GM23338 (cell line): ENCODE data around the gene CABLES2. TPM values are rescaled to one million over a fixed set of nuclear protein-coding genes. Genes with fewer than 3 reads are reported as not detected.

Experiments used
- ATAC-seq: fragments of 200-7000 bp; cut with Tn5 transposase; 3 replicates; pipeline ENCODE4 v1.9.1; 2020
- DNase-seq: peaks from one replicate; pipeline ENCODE4 v3.0.0-alpha.2; 2015; ENCODE audit warnings: low spot score
- H2AFZ ChIP-seq: fragments of 200-600 bp; sonication (generic); 2 replicates; pipeline ENCODE4 v1.8.0; 2016; ENCODE audit warnings: antibody characterized with exemption, mild to moderate bottlenecking, moderate library complexity
- H3F3A ChIP-seq: fragments of 200-600 bp; sonication (generic); replicated peaks from 2 replicates; pipeline ENCODE4 v1.8.0; 2017; ENCODE audit warnings: antibody characterized with exemption, mixed run types, low read depth
- H3K27ac ChIP-seq: fragments of 200-600 bp; sonication (generic); 2 replicates; pipeline ENCODE4 v1.6.1; 2016; ENCODE audit warnings: low read depth
- H3K27me3 ChIP-seq: fragments of 200-600 bp; sonication (generic); 2 replicates; pipeline ENCODE4 v1.8.0; 2016; ENCODE audit warnings: mild to moderate bottlenecking, mixed run types, moderate library complexity; ENCODE audit not compliant: insufficient read depth
- H3K36me3 ChIP-seq: fragments of 200-600 bp; sonication (generic); 2 replicates; pipeline ENCODE4 v1.8.0; 2016; ENCODE audit warnings: mild to moderate bottlenecking; ENCODE audit not compliant: insufficient read depth
- H3K4me1 ChIP-seq: fragments of 200-600 bp; sonication (generic); 2 replicates; pipeline ENCODE4 v1.8.0; 2016; ENCODE audit warnings: mild to moderate bottlenecking, moderate library complexity; ENCODE audit not compliant: insufficient read depth
- H3K4me2 ChIP-seq: fragments of 200-600 bp; sonication (generic); 2 replicates; pipeline ENCODE4 v1.7.1; 2017; ENCODE audit warnings: mixed run types
- H3K4me3 ChIP-seq: fragments of 200-600 bp; sonication (generic); 2 replicates; pipeline ENCODE4 v1.6.1; 2016; ENCODE audit warnings: mixed run types
- H3K79me2 ChIP-seq: fragments of 200-600 bp; sonication (generic); replicated peaks from 2 replicates; pipeline ENCODE4 v1.8.0; 2017; ENCODE audit warnings: mild to moderate bottlenecking; ENCODE audit not compliant: insufficient read depth
- H3K9me2 ChIP-seq: fragments of 200-600 bp; sonication (generic); 2 replicates; pipeline ENCODE4 v1.8.0; 2017; ENCODE audit not compliant: insufficient read depth
- H4K20me1 ChIP-seq: fragments of 200-600 bp; sonication (generic); replicated peaks from 2 replicates; pipeline ENCODE4 v1.8.0; 2017; ENCODE audit warnings: mild to moderate bottlenecking; ENCODE audit not compliant: insufficient read depth
- H3K27ac Mint-ChIP-seq: 2 replicates; pipeline ENCODE4 v1.8.0; 2020; ENCODE audit warnings: inconsistent platforms, mild to moderate bottlenecking, moderate library complexity, mixed read lengths
- H3K27me3 Mint-ChIP-seq: 3 replicates; pipeline ENCODE4 v1.8.0; 2022; ENCODE audit warnings: low read depth, mild to moderate bottlenecking, moderate library complexity, mixed read lengths, inconsistent platforms; ENCODE audit not compliant: insufficient read depth, poor library complexity
- H3K36me3 Mint-ChIP-seq: 3 replicates; pipeline ENCODE4 v1.8.0; 2021; ENCODE audit warnings: low read depth, mild to moderate bottlenecking, inconsistent platforms, moderate library complexity, mixed read lengths
- H3K4me1 Mint-ChIP-seq: 3 replicates; pipeline ENCODE4 v1.8.0; 2020; ENCODE audit warnings: mild to moderate bottlenecking, inconsistent platforms, mixed read lengths
- H3K4me3 Mint-ChIP-seq: 3 replicates; pipeline ENCODE4 v1.8.0; 2021; ENCODE audit warnings: moderate library complexity, mild to moderate bottlenecking, inconsistent platforms, mixed read lengths
- H3K9me3 Mint-ChIP-seq: 3 replicates; pipeline ENCODE4 v1.8.0; 2020; ENCODE audit warnings: moderate library complexity, mild to moderate bottlenecking, inconsistent platforms, mixed read lengths
- CREB1 ChIP-seq: fragments of 250-450 bp; sonication (Bioruptor Pico); IDR thresholded peaks from 2 replicates; pipeline ENCODE4 v1.5.0; 2020; ENCODE audit warnings: low read depth, mild to moderate bottlenecking, moderate library complexity
- CTCF ChIP-seq, 2 experiments: fragments of 200-600 bp in 1 of 2; sonication (generic) in 1 of 2; conservative IDR thresholded peaks; 2 replicates each; pipeline versions ENCODE4 v1.5.1 to v1.6.1; 2016 to 2017; ENCODE audit warnings: antibody characterized with exemption in 2 of 2, low read depth in 2 of 2, mild to moderate bottlenecking in 2 of 2, moderate library complexity in 1 of 2
- ETS1 ChIP-seq: IDR thresholded peaks from 2 replicates; pipeline ENCODE4 v1.6.1; 2016; ENCODE audit warnings: antibody characterized with exemption
- EZH2 ChIP-seq: fragments of 200-600 bp; sonication (generic); IDR thresholded peaks from one replicate; pipeline ENCODE4 v1.8.0; 2017; ENCODE audit warnings: antibody characterized with exemption, mild to moderate bottlenecking, low read depth; ENCODE audit not compliant: unreplicated experiment
- EZH2phosphoT487 ChIP-seq: fragments of 200-600 bp; sonication (generic); IDR thresholded peaks from one replicate; pipeline ENCODE4 v1.8.1; 2018; ENCODE audit warnings: antibody characterized with exemption; ENCODE audit not compliant: unreplicated experiment
- JUNB ChIP-seq: IDR thresholded peaks from one replicate; pipeline ENCODE4 v1.6.1; 2016; ENCODE audit warnings: antibody characterized with exemption; ENCODE audit not compliant: unreplicated experiment
- NANOG ChIP-seq: IDR thresholded peaks from 2 replicates; pipeline ENCODE4 v1.6.1; 2016; ENCODE audit warnings: antibody characterized with exemption, borderline replicate concordance
- POLR2AphosphoS5 ChIP-seq: IDR thresholded peaks from 2 replicates; pipeline ENCODE4 v1.6.1; 2016; ENCODE audit warnings: antibody characterized with exemption, low read depth
- REST ChIP-seq: IDR thresholded peaks from one replicate; pipeline ENCODE4 v1.6.1; 2018; ENCODE audit warnings: antibody characterized with exemption; ENCODE audit not compliant: unreplicated experiment
- STAT1 ChIP-seq: IDR thresholded peaks from one replicate; pipeline ENCODE4 v1.6.1; 2016; ENCODE audit warnings: antibody characterized with exemption; ENCODE audit not compliant: unreplicated experiment
- ZNF114 ChIP-seq: fragments of 250-450 bp; sonication (Bioruptor Pico); IDR thresholded peaks from 2 replicates; pipeline ENCODE4 v1.5.0; 2020; ENCODE audit warnings: mild to moderate bottlenecking, moderate library complexity
- ZNF331 ChIP-seq: fragments of 250-450 bp; sonication (Bioruptor Pico); IDR thresholded peaks from 2 replicates; pipeline ENCODE4 v1.5.0; 2020; ENCODE audit warnings: low read depth, mild to moderate bottlenecking, moderate library complexity
- ZNF462 ChIP-seq: fragments of 250-450 bp; sonication (Bioruptor Pico); IDR thresholded peaks from 2 replicates; pipeline ENCODE4 v1.5.0; 2020; ENCODE audit warnings: mild to moderate bottlenecking, moderate library complexity
- polyA plus RNA-seq: library from polyadenylated mRNA; unstranded; fragments of >200 nt; fragmentation: Nextera tagmentation; extraction: Ambion mirVana; gene quantifications from 2 replicates; pipeline ENCODE4 v1.2.1, GENCODE V29; 2016
- total RNA-seq: library from RNA; depleted of rRNA; stranded (reverse); fragments of >200 nt; shearing (Covaris generic); gene quantifications from 2 replicates; pipeline ENCODE4 v1.2.3, GENCODE V29; 2014

Gene CABLES2
- total and polyA plus RNA-seq, 2 experiments from 2014 or later: 4.3 to 12.7 TPM

- no peak for ATAC-seq
Measured at GRCh38 chr20:62448788-62449187, 41.7 kb upstream of the CABLES2 start.

More at GRCh38 chr20:62448788-62449187, 41.7 kb upstream of the CABLES2 start:
- H3K36me3 Mint-ChIP-seq: no peaks in the 10 kb centered on the region
- H3K9me3 Mint-ChIP-seq: no peaks in the 10 kb centered on the region
- H3K4me1 Mint-ChIP-seq: no peaks in the 10 kb centered on the region
- H3K27me3 Mint-ChIP-seq: peaks cover 8% of the 10 kb centered on the region
- no peaks in the 10 kb centered on the region for H3K79me2 ChIP-seq
- no peak overlapping the region for H2AFZ ChIP-seq
- no peak overlapping the region for H3K27ac ChIP-seq
- no peak for DNase-seq
- H3K4me3 Mint-ChIP-seq: no peak overlapping the region
- no peaks in the 10 kb centered on the region for H3K36me3 ChIP-seq
- no peaks in the 10 kb centered on the region for H3K27me3 ChIP-seq
- H3K27ac Mint-ChIP-seq: no peak overlapping the region
- no peaks in the 10 kb centered on the region for H3F3A ChIP-seq
- H3K4me1 ChIP-seq: no peaks in the 10 kb centered on the region
- H4K20me1 ChIP-seq: no peaks in the 10 kb centered on the region
- no peak overlapping the region for H3K4me2 ChIP-seq
- H3K9me2 ChIP-seq: no peaks in the 10 kb centered on the region
- TF ChIP-seq JUNB (no peak), EZH2phosphoT487 (no peak), STAT1 (no peak), ETS1 (no peak), CTCF (conservative IDR thresholded peaks at IDR 0.05; ENCODE audit: low read depth in 2 of 2) (no peak), EZH2 (no peak), ZNF114 (CRISPR knock-in tag) (no peak), NANOG (no peak), ZNF331 (CRISPR knock-in tag) (no peak), POLR2AphosphoS5 (no peak), CREB1 (CRISPR knock-in tag) (no peak), REST (no peak), ZNF462 (no peak)
- H3K4me3 ChIP-seq: no peak overlapping the region
